ENCODE results near the gene KBTBD8.

Gene KBTBD8

DNA sequence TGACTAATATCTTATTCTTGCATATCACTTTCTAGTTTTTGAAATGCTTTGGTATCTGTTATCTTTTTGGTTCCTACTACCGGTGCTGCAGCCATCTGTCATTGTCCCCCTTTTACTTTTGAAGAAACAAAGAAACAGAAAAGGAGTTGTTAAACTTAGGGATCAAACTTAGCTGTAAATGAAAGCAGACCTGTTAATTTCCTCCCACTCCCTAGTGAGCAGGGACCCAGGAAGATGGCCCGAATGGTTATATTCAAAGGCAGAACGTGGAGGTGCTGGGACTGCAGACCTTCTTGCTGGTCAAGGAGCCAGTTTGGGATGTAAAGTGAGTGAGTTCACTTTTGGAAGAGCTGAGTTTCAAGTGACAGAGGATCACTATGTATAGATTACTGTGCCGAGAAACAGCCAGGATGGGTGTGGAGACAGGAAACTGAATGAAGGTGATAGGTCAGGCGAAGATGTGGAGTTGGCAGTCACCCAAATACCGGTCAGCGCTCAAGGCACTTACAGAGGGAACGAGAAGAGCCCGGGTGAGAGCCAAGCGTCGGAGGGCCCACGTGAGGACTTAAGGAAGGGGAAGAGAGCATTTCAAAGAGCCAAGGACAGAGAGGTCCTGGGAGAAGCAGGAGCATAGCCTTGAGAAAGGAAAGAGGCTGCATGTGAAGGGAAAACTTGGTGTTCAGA lies 20.1 kb downstream of the KBTBD8 start:
- TF ChIP-seq, protein P1, sequence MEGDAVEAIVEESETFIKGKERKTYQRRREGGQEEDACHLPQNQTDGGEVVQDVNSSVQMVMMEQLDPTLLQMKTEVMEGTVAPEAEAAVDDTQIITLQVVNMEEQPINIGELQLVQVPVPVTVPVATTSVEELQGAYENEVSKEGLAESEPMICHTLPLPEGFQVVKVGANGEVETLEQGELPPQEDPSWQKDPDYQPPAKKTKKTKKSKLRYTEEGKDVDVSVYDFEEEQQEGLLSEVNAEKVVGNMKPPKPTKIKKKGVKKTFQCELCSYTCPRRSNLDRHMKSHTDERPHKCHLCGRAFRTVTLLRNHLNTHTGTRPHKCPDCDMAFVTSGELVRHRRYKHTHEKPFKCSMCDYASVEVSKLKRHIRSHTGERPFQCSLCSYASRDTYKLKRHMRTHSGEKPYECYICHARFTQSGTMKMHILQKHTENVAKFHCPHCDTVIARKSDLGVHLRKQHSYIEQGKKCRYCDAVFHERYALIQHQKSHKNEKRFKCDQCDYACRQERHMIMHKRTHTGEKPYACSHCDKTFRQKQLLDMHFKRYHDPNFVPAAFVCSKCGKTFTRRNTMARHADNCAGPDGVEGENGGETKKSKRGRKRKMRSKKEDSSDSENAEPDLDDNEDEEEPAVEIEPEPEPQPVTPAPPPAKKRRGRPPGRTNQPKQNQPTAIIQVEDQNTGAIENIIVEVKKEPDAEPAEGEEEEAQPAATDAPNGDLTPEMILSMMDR (IDR thresholded peaks at IDR 0.05; ENCODE audit: extremely low read depth, missing control alignments): no peak
- no peak for DNase-seq (ENCODE audit: low spot score)

DNA sequence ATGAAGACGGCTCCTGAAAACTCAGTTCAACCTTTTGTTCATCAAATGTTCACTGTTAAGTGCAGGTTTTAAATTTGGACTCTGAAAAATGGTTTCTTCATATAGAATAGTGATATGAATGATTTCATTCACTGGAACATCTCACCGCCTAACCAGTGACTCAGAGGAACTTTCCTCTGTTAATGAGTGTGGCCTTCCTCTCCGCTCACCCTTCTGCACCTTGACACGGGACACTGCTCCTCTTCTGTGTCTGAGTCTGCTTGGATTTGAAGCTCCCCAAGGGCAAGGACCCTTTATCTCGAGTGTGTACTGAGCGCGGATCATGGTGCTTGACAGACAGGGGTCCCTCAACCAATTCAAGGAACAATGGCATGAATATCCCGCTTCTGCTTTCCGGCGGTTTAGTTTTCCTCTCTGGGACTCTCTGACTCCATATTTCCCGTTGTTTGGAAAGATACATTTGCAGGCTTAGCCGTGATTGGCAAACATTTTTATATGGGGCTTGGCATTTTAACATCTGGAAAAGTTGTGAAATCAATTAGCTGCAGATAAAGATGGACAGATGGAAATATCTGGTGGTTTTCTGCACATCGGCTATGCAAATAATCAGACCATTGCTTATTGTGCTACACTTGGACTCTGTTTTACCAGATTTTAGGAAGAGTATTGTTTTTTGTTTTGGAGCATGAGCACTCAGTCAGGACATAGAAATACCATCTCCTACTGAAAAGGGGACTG lies 20.9 kb downstream of the KBTBD8 start:
- DNase-seq (ENCODE audit: low spot score): no peak
- TF ChIP-seq, protein P1 (IDR thresholded peaks at IDR 0.05; ENCODE audit: extremely low read depth, missing control alignments): no peak

DNA sequence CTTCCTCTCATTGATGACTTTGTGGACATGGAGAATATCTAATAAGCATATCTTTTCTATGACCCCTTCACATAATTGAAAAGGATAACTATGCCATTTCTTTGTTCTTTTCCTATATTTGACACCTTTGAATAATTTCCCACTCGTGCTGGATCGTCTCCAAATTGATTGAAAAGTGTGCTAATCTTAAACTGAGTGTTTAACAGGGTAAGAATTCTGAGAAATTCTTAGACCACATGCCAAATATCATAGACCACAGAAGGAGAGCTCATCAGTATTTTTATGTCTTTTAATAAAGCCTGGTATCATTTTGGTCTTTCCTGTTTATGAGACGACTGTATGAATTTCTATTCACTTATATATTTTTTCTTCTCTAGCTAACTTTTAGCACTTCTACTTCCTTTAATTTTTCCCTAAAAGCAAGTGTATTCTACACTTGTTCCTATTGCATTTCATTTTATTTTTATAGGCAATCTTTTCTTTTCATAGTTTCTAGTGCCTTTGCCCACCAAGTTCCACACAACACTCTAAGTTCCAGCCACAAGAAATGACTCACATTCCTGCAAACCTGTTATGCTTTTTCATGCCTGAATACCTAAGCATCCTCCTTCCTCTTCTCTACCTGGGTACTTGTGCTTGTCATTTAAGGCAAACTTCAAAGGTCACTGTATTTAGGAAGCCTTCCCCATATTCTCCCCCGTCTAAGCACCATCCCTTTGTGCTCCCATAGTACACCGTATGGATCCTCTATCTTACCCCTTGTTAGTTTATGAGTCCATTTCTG lies 30.1 kb downstream of the KBTBD8 start:
- no peak for DNase-seq (ENCODE audit: low spot score)
- TF ChIP-seq, protein P1 (IDR thresholded peaks at IDR 0.05; ENCODE audit: extremely low read depth, missing control alignments): no peak

DNA sequence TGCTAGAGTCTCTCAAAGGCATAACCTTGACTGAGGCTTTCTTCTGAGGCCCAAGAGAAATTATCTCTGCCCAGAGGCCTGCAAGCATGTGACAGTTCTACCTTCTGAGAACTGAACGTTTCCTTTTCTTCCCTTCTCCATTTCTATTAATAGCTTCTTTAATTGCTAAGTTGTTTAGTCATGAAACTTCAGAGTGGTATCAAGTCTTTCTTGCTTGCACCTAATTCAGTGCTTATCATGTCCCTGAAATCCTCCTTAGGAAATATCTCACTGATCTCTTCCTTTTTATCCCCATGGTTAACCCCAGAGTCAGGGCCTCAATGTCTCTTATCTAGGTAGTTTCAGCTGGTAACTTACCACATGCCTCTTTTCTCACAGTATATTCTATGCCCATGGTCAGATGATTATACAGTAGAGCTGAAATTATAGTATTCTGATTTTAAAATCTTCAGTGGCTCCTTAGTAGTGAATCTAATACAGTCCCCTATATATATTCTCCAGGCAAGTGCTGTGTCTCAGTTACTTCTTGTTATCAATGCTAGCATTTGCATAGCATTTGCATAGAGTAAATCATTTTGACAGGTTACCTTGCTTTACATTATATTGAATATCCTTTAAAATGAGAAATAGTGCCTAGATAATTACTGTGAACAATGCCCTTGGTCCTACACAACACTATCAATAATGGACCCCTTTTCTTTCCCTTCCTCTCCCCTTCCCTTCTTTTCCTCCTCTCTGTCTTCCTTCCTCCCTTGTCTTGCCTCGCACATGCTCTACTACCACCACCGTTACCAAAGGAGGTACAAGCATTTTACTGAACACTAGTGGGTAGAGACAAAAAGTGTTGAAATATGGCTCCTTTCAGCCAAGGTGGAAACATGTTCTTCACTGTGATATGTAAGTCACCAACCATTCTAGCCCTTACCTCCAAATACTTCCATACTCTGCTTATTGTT lies 33.0 kb downstream of the KBTBD8 start:
- DNase-seq (ENCODE audit: low spot score): no peak
- TF ChIP-seq, protein P1 (IDR thresholded peaks at IDR 0.05; ENCODE audit: extremely low read depth, missing control alignments): no peak

DNA sequence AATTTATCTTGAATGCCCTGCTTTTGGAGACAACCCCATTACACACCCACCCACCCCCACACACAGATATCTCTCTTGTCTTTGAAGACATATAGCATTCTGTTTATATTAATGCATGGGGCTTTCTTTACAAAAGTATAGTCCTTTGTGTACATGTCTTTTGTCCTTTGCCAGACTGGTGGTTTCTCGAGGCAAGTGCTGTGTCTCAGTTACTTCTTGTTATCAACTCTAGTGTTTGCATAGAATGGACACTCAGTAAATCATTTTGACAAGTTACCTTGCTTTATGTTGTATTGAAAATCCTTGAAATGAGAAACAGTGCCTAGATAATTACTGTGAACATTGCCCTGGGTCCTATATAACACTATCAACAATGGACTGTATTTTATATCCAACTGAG lies 33.9 kb downstream of the KBTBD8 start:
- DNase-seq (ENCODE audit: low spot score): no peak
- TF ChIP-seq, protein P1 (IDR thresholded peaks at IDR 0.05; ENCODE audit: extremely low read depth, missing control alignments): no peak

DNA sequence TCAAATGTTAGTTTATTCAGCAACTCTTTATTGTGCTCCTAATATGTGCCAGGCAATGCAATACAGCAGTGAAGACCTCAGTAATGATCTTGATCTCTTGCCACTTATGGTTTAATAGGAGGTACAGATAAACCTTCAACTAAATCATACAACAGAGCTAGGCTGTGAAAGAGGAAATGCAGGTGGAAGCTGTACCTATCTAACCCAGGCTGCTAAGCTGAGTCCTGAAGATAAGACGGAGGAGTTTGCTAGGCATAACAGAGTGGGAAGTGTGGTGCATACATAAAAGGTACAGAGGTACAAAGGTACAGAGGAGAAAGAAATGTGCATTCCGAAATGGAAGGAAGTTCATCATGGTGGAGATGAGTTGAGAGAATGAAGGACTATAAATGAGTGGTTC lies 35.0 kb downstream of the KBTBD8 start:
- no peak for DNase-seq (ENCODE audit: low spot score)
- TF ChIP-seq, protein P1 (IDR thresholded peaks at IDR 0.05; ENCODE audit: extremely low read depth, missing control alignments): no peak
